ENCODE results near the gene CHST8.

The CHST8 gene

GRCh38 chr19:33678796-33679585 lies 57.2 kb downstream of the CHST8 start:
- no peak for TF ChIP-seq POLR2A (IDR thresholded peaks at IDR 0.05; ENCODE audit: low read depth, low read length)
- no peak for DNase-seq (ENCODE audit: insufficient read length, low spot score)
- FAIRE-seq, result no peak

- DNase-seq (ENCODE audit: insufficient read length, low spot score), result no peak
- FAIRE-seq, result no peak
- TF ChIP-seq POLR2A (IDR thresholded peaks at IDR 0.05; ENCODE audit: low read depth, low read length), result no peak
These were observed 57.9 kb downstream of the CHST8 start for GRCh38 chr19:33679696-33680095.

GRCh38 chr19:33681081-33681680 lies 59.4 kb downstream of the CHST8 start:
- no peak for FAIRE-seq
- TF ChIP-seq POLR2A (IDR thresholded peaks at IDR 0.05; ENCODE audit: low read depth, low read length), result no peak
- no peak for DNase-seq (ENCODE audit: insufficient read length, low spot score)

GRCh38 chr19:33683881-33684537 lies 62.3 kb downstream of the CHST8 start:
- no peak for TF ChIP-seq POLR2A (IDR thresholded peaks at IDR 0.05; ENCODE audit: low read depth, low read length)
- FAIRE-seq (no peak), DNase-seq (ENCODE audit: insufficient read length, low spot score) (no peak)

GRCh38 chr19:33684538-33685232 lies 62.9 kb downstream of the CHST8 start:
- no peak for FAIRE-seq
- no peak for TF ChIP-seq POLR2A (IDR thresholded peaks at IDR 0.05; ENCODE audit: low read depth, low read length)

GRCh38 chr19:33685541-33685940 lies 63.8 kb downstream of the CHST8 start:
- no peak for TF ChIP-seq POLR2A (IDR thresholded peaks at IDR 0.05; ENCODE audit: low read depth, low read length)
- FAIRE-seq (no peak), DNase-seq (ENCODE audit: insufficient read length, low spot score) (no peak)

More at GRCh38 chr19:33684538-33685232, 62.9 kb downstream of the CHST8 start:
- no peak for DNase-seq (ENCODE audit: insufficient read length, low spot score)

GRCh38 chr19:33686262-33686661 lies 64.5 kb downstream of the CHST8 start:
- DNase-seq (ENCODE audit: insufficient read length, low spot score), result no peak
- TF ChIP-seq POLR2A (IDR thresholded peaks at IDR 0.05; ENCODE audit: low read depth, low read length), result no peak
- FAIRE-seq, result no peak

GRCh38 chr19:33686687-33687480 lies 65.1 kb downstream of the CHST8 start:
- FAIRE-seq (no peak), DNase-seq (ENCODE audit: insufficient read length, low spot score) (no peak)
- TF ChIP-seq POLR2A (IDR thresholded peaks at IDR 0.05; ENCODE audit: low read depth, low read length), result no peak

- no peak for FAIRE-seq
- TF ChIP-seq POLR2A (IDR thresholded peaks at IDR 0.05; ENCODE audit: low read depth, low read length), result no peak
- no peak for DNase-seq (ENCODE audit: insufficient read length, low spot score)
These were observed 65.9 kb downstream of the CHST8 start for GRCh38 chr19:33687481-33688170.

- no peak for DNase-seq (ENCODE audit: insufficient read length, low spot score)
- TF ChIP-seq POLR2A (IDR thresholded peaks at IDR 0.05; ENCODE audit: low read depth, low read length), result no peak
These were observed 66.6 kb downstream of the CHST8 start for GRCh38 chr19:33688171-33688992.

GRCh38 chr19:33689138-33689746 lies 67.5 kb downstream of the CHST8 start:
- FAIRE-seq (no peak), DNase-seq (ENCODE audit: insufficient read length, low spot score) (no peak)
- TF ChIP-seq POLR2A (IDR thresholded peaks at IDR 0.05; ENCODE audit: low read depth, low read length), result no peak

More at GRCh38 chr19:33688171-33688992, 66.6 kb downstream of the CHST8 start:
- no peak for FAIRE-seq

GRCh38 chr19:33689868-33690267 lies 68.1 kb downstream of the CHST8 start:
- FAIRE-seq, result no peak
- TF ChIP-seq POLR2A (IDR thresholded peaks at IDR 0.05; ENCODE audit: low read depth, low read length), result no peak
- no peak for DNase-seq (ENCODE audit: insufficient read length, low spot score)

Measured in H54 (cell line).